CD4-positive, alpha-beta T cell (primary cell): ENCODE data around the gene SAMD4A. TPM values are rescaled to one million over a fixed set of nuclear protein-coding genes. Genes with fewer than 3 reads are reported as not detected.

ENCODE experiments used
- ATAC-seq: fragments of 200-7000 bp; cut with Tn5 transposase; one replicate; pipeline ENCODE4 v1.10.0; 2022; ENCODE audit warnings: mild to moderate bottlenecking; ENCODE audit not compliant: poor library complexity
- CTCF ChIA-PET: fragments of 350-600 bp; sonication (Branson Sonifier 250); formaldehyde crosslinking; loops from one replicate; lab custom pipeline; 2021; ENCODE audit warnings: antibody characterized with exemption, inconsistent platforms; lab: Charles Lee
- POLR2A ChIA-PET: fragments of 350-600 bp; sonication (Branson Sonifier 250); formaldehyde crosslinking; loops from one replicate; lab custom pipeline; 2021; ENCODE audit warnings: antibody characterized with exemption, inconsistent platforms; lab: Charles Lee
- DNase-seq, 14 experiments: peaks; one replicate each; pipeline ENCODE4 v3.0.0-alpha.2; 2013 to 2020; ENCODE audit warnings: mixed read lengths in 2 of 14
- H3K27ac ChIP-seq, 2 donors: one replicate each; pipeline versions ENCODE4 v1.5.1 to v1.7.0; 2013; ENCODE audit warnings: low read length in 2 of 2, low read depth in 1 of 2, mild to moderate bottlenecking in 1 of 2
- H3K27me3 ChIP-seq, 2 experiments: 1 replicate in 1 of 2; 2 replicates in 1 of 2; pipeline versions ENCODE4 v1.6.1 to v1.7.0; 2013; ENCODE audit warnings: low read length in 2 of 2, control low read depth in 1 of 2, mild to moderate bottlenecking in 1 of 2, moderate library complexity in 1 of 2; ENCODE audit not compliant: insufficient read depth in 2 of 2, control insufficient read depth in 1 of 2
- H3K36me3 ChIP-seq: one replicate; pipeline ENCODE4 v1.6.1; 2013; ENCODE audit warnings: low read length, control low read depth; ENCODE audit not compliant: insufficient read depth
- H3K4me1 ChIP-seq: one replicate; pipeline ENCODE4 v1.6.1; 2013; ENCODE audit warnings: low read length, control low read depth; ENCODE audit not compliant: insufficient read depth
- H3K4me3 ChIP-seq: one replicate; pipeline ENCODE4 v1.5.1; 2013; ENCODE audit warnings: mild to moderate bottlenecking, low read length, moderate library complexity
- H3K9me3 ChIP-seq, 2 experiments: 1 replicate in 1 of 2; 2 replicates in 1 of 2; pipeline versions ENCODE4 v1.6.1 to v1.7.0; 2013; ENCODE audit warnings: low read length in 2 of 2, mild to moderate bottlenecking in 2 of 2, control low read depth in 1 of 2, moderate library complexity in 1 of 2; ENCODE audit not compliant: control insufficient read depth in 1 of 2, insufficient read depth in 1 of 2
- H3K27ac Mint-ChIP-seq: one replicate; pipeline ENCODE4 v1.8.0; 2020; ENCODE audit warnings: mixed read lengths
- H3K27me3 Mint-ChIP-seq: one replicate; pipeline ENCODE4 v1.8.0; 2021; ENCODE audit warnings: mixed read lengths
- H3K36me3 Mint-ChIP-seq: one replicate; pipeline ENCODE4 v1.8.0; 2021; ENCODE audit warnings: low read depth, mixed read lengths
- H3K4me1 Mint-ChIP-seq: one replicate; pipeline ENCODE4 v1.8.0; 2021; ENCODE audit warnings: low read depth, mixed read lengths
- H3K4me3 Mint-ChIP-seq: one replicate; pipeline ENCODE4 v1.8.0; 2020; ENCODE audit warnings: mild to moderate bottlenecking, mixed read lengths
- H3K9me3 Mint-ChIP-seq: one replicate; pipeline ENCODE4 v1.8.0; 2020; ENCODE audit warnings: mixed read lengths
- CTCF ChIP-seq: fragments of 200-600 bp; IDR thresholded peaks from one replicate; pipeline ENCODE4 v1.8.0; 2022; ENCODE audit warnings: antibody characterized with exemption, mild to moderate bottlenecking
- intact Hi-C, 2 experiments: fragments of 100-400 bp; cut with DNase I in 1 of 2; cut with micrococcal nuclease in 1 of 2; formaldehyde crosslinking; loops; one replicate each; pipeline versions ENCODE4 v1.15.1 to v1.9.0; 2023 to 2025; cut with DNase I, micrococcal nuclease
- total RNA-seq, 174 experiments: library from RNA in 2 of 174; stranded (reverse) in 2 of 174; gene quantifications; one replicate each; pipeline ENCODE4 v1.2.3 and lab custom pipeline; 2021 to 2026

The SAMD4A gene
- total RNA-seq, 2 experiments from 2014 or later, result 1.9 to 2.3 TPM

- H3K27me3 ChIP-seq, result no peaks in the 10 kb centered on the region
- no peaks in the 10 kb centered on the region for H3K27me3 Mint-ChIP-seq
- H3K27ac Mint-ChIP-seq, result no peak overlapping the region
- intact Hi-C loops, result no loop called here
- DNase-seq (no peak), ATAC-seq (no peak)
- H3K36me3 Mint-ChIP-seq, result peaks cover 52% of the 10 kb centered on the region
- ChIA-PET POLR2A (interaction anchor here (0.6 kb wide), 1 partner anchor 142 kb away, joined by 3 read pairs; no protein-coding TSS in a partner anchor), CTCF (no interaction called here)
- no peak overlapping the region for H3K4me3 Mint-ChIP-seq
- no peak overlapping the region for H3K27ac ChIP-seq
- H3K4me1 Mint-ChIP-seq, result no peaks in the 10 kb centered on the region
- H3K9me3 Mint-ChIP-seq, result no peaks in the 10 kb centered on the region
- H3K9me3 ChIP-seq, result no peaks in the 10 kb centered on the region
- TF ChIP-seq CTCF, result no peak
- peaks cover 11% of the 10 kb centered on the region for H3K36me3 ChIP-seq
- no peak overlapping the region for H3K4me3 ChIP-seq
- H3K4me1 ChIP-seq, result no peaks in the 10 kb centered on the region
Measured at GRCh38 chr14:54537651-54538050, 29.3 kb upstream of the SAMD4A start.

DNA sequence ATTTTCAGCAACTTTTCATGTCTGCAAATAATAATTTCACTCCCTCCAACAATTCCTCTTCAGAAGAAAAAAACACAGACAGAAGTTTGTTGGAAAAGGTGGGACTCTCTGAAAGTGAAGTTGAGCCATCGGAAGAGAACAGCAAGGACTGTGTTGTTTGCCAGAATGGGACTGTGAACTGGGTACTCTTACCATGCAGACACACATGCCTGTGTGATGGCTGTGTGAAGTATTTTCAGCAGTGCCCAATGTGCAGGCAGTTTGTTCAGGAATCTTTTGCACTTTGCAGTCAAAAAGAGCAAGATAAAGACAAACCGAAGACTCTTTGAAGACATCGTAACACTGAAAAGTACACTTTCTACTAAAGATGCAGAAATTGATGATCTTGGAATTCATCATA lies 28.9 kb upstream of the SAMD4A start:
- Mint-ChIP-seq H3K27ac (no peak overlapping the region), H3K27me3 (no peaks in the 10 kb centered on the region), H3K36me3 (peaks cover 48% of the 10 kb centered on the region), H3K9me3 (no peaks in the 10 kb centered on the region), H3K4me3 (no peak overlapping the region), H3K4me1 (no peaks in the 10 kb centered on the region)
- Histone ChIP-seq H3K4me3 (no peak overlapping the region), H3K27ac (no peak overlapping the region), H3K27me3 (no peaks in the 10 kb centered on the region), H3K36me3 (peaks cover 11% of the 10 kb centered on the region), H3K4me1 (no peaks in the 10 kb centered on the region), H3K9me3 (no peaks in the 10 kb centered on the region)
- ChIA-PET POLR2A (interaction anchor here (0.6 kb wide), 1 partner anchor 142 kb away, joined by 3 read pairs; no protein-coding TSS in a partner anchor), CTCF (interaction anchor here (0.5 kb wide), 1 partner anchor 91 kb away, joined by 4 read pairs; no protein-coding TSS in a partner anchor)
- TF ChIP-seq CTCF, result no peak
- intact Hi-C loops, result no loop called here
- ATAC-seq (no peak), DNase-seq (no peak)

DNA sequence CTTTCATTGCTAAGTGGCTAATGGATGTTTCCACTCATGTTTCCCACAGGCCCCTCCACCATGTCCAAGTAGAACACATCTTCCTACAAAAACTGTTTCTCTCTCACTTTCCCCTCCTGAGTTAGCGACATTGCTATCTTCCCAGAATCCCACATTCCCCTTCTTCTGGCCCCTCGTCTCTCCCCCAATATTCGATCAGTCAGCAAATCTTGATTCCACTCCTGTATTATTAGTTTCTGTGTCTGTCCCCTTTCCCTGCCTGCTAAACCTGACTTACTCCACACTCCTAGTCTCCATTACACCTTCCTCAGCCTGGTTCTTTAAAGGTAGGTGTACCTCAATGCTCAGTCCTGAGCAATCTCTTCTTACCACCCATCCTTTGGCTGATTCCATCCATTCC lies 19.3 kb upstream of the SAMD4A start:
- Mint-ChIP-seq H3K9me3 (no peaks in the 10 kb centered on the region), H3K36me3 (no peaks in the 10 kb centered on the region), H3K27me3 (peaks cover 5% of the 10 kb centered on the region), H3K4me3 (no peak overlapping the region), H3K27ac (no peak overlapping the region), H3K4me1 (no peaks in the 10 kb centered on the region)
- Histone ChIP-seq H3K36me3 (no peaks in the 10 kb centered on the region), H3K27ac (no peak overlapping the region), H3K9me3 (no peaks in the 10 kb centered on the region), H3K27me3 (no peaks in the 10 kb centered on the region), H3K4me1 (no peaks in the 10 kb centered on the region), H3K4me3 (no peak overlapping the region)
- ChIA-PET CTCF (no interaction called here), POLR2A (no interaction called here)
- no peak for ATAC-seq
- intact Hi-C loops, result no loop called here
- no peak for DNase-seq
- TF ChIP-seq CTCF, result no peak
